Metanephros (tissue), 2 donors: ENCODE results near the gene KRTAP1-5. TPM values are rescaled to one million over a fixed set of nuclear protein-coding genes. Genes with fewer than 3 reads are reported as not detected.

Source experiments
- small RNA-seq: library from RNA; depleted of rRNA; stranded (forward); fragments of <200 nt; gene quantifications from one replicate; pipeline ENCODE3, GENCODE V24; 2014; ENCODE audit warnings: low replicate concordance
- total RNA-seq: library from RNA; depleted of rRNA; stranded (reverse); fragments of >200 nt; gene quantifications from one replicate; pipeline ENCODE4 v1.2.3, GENCODE V29; 2014

Gene KRTAP1-5, protein sequence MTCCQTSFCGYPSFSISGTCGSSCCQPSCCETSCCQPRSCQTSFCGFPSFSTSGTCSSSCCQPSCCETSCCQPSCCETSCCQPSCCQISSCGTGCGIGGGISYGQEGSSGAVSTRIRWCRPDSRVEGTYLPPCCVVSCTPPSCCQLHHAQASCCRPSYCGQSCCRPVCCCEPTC
- not detected for total RNA-seq

DNA sequence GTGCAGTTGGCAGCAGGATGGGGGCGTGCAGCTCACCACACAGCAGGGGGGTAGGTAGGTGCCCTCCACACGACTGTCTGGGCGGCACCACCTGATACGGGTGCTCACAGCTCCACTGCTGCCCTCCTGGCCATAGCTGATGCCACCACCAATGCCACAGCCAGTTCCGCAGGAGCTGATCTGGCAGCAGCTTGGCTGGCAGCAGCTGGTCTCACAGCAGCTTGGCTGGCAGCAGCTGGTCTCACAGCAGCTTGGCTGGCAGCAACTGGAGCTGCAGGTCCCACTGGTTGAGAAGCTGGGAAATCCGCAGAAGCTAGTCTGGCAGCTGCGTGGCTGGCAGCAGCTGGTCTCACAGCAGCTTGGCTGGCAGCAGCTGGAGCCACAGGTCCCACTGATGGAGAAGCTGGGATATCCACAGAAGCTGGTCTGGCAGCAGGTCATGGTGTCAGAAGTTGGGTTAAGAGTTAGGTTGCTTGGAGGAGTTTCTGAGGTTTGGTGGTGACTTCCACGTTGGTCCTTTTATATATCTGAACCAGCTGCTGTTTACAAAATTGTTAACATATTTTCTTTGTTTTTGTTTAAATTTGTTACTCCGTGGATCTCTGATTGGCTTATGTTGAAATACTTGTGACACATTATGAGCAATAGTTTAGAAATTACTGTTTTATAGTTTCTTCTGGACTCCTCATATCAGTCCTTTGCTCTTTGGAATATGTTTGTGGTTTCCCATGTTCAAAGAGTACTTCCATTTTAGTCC is at the start of gene KRTAP1-5:
Gene KRTAP1-5 (minus strand): TSS at position 494 of the 757 bp plus-strand sequence. CDS start 53 bp downstream, at position 441.

DNA sequence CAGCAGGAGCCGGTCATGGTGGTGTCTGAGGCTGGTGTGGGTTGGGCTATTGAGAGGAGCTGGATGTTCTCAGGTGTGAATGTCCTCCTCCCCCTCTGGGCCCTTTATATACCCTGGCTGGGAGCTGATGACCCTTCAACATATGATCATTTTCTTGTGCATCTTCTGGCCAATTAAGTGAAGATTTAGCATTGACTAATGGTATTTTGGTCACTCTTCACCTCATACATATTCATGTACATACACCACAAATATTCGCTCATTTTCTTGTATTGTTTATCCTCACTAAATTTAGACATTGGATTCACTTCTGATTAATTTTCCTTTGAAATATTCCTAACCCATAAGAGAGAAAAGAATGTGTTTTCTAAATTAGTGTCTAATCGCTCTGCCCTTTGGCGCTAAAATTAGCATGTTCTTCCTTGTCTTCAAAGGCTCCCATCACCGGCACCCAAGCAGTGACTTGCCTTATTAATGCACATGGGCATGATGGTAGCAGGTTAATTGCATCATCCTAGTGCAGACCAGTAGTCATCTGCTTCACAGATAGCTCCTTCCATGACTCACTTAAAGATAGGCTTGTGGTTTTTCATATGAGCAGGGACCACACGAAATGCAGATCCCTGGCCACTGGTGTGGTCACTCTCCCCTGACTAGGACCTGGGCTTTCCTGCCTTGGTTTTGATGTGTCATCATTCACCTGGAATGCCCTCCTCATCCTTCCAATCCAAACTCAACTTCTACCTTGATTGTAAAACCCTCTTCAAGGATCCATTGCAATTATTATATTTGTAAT is 39.0 kb upstream of the KRTAP1-5 start, which contains the start of gene KRTAP2-4:
Gene KRTAP2-4 (minus strand): TSS at position 51 of the 796 bp plus-strand sequence. CDS start 34 bp downstream, at position 17.

DNA sequence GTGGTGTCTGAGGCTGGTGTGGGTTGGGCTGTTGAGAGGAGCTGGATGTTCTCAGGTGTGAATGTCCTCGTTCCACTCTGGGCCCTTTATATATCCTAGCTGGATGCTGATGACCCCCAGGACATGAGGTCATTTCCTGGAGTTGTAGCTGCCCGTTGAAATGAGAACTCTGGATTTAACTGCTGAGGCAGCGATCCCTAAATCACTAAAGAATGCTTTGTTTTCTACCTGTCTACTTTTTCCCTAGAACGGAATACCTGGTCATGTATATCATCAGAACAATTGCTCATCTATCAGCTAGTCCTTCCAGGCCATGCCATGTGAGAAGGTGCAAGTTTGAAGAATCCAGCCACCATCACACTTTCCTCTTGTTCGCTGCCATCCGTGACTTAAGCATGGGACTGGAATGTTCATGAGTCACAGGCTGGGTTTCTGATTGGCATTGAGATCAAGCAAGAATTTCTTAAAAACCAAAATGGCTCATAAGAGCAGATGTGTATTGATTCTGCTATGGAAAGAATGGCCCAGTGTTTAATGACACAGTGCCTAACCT is 33.1 kb upstream of the KRTAP1-5 start, which contains the start of gene KRTAP2-3:
Gene KRTAP2-3 (minus strand): TSS at position 63 of the 553 bp plus-strand sequence. CDS start 64 bp downstream, outside the sequence.

DNA sequence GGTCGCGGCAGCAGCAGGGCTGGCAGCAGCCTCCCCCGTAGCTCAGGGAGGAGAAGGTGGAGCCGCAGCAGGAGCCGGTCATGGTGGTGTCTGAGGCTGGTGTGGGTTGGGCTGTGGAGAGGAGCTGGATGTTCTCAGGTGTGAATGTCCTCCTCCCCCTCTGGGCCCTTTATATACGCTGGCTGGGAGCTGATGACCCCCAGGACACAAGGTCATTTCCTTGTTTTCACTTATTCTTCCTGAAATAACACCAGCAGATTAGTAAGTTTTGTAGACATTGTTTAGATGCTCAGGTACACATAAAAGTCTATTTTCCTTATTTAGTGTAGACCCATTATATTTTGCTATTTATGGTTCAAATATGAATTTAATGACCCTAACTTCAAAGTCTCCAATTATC is 28.1 kb upstream of the KRTAP1-5 start, which contains the start of gene KRTAP2-2:
Gene KRTAP2-2 (minus strand): TSS at position 101 of the 400 bp plus-strand sequence. CDS start 19 bp downstream, at position 82.

DNA sequence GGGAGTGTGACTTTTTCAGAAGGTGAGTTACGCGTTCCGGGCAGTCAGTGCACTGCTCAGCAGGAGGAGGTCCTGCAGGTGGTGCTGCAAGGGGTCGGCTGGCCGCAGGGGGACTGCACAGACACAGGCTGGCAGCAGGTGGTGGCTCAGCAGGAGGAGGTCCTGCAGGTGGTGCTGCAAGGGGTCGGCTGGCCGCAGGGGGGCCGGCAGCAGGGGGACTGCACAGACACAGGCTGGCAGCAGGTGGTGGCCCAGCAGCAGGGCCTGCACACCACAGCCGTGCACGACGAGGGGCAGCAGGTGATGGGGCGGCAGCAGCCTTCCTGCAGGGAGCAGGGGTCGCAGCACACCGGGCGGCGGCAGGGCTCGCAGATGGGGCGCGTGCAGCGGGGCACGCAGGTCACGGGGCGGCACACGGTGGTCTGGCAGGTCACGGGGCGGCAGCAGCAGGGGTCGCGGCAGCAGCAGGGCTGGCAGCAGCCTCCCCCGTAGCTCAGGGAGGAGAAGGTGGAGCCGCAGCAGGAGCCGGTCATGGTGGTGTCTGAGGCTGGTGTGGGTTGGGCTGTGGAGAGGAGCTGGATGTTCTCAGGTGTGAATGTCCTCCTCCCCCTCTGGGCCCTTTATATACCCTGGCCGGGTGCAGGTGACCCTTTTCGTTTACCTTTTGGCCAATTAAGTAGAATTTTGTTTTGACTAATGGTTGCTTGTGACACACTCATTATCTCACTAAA is 19.9 kb upstream of the KRTAP1-5 start, which contains the start of gene KRTAP2-1:
Gene KRTAP2-1 (minus strand): TSS at position 582 of the 731 bp plus-strand sequence. CDS start 49 bp downstream, at position 533.

DNA sequence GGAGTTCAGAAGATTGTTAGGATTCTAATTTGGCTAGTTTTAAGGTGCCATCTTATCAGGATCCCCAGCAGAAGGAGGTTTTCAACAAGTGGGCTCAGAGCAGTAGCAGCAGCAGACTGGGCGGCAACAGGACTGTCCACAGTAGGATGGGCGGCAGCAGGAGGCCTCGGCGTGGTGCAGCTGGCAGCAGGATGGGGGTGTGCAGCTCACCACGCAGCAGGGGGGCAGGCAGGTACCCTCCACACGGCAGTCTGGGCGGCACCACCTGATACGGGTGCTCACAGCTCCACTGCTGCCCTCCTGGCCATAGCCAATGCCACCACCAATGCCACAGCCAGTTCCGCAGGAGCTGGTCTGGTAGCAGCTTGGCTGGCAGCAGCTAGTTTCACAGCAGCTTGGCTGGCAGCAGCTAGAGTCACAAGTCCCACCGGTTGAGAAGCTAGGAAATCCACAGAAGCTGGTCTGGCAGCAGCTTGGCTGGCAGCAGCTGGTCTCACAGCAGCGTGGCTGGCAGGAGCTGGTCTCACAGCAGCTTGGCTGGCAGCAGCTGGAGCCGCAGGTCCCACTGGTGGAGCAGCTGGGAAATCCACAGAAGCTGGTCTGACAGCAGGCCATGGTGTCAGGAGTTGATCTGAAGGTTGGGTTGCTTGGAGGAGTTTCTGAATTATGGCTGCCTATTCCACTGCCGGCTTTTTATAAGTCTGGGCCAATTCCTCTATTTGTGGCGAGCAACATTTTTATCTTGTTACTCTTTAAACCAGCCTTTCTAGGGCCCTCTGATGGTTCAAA is 14.0 kb upstream of the KRTAP1-5 start, which contains the start of gene KRTAP1-1:
Gene KRTAP1-1 (minus strand): TSS at position 668 of the 789 bp plus-strand sequence. CDS start 53 bp downstream, at position 615.

DNA sequence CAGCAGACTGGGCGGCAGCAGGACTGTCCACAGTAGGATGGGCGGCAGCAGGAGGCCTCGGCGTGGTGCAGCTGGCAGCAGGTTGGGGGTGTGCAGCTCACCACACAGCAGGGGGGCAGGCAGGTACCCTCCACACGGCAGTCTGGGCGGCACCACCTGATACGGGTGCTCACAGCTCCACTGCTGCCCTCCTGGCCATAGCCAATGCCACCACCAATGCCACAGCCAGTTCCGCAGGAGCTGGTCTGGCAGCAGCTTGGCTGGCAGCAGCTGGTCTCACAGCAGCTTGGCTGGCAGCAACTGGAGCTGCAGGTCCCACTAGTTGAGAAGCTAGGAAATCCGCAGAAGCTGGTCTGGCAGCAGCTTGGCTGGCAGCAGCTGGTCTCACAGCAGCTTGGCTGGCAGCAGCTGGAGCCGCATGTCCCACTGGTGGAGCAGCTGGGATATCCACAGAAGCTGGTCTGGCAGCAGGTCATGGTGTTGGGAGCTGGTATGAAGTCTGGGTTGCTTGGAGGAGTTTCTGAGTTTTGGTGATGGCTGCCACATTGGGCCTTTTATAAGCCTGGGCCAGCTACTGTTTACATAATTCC is 7.4 kb upstream of the KRTAP1-5 start, which contains the start of gene KRTAP1-3:
Gene KRTAP1-3 (minus strand): TSS at position 529 of the 590 bp plus-strand sequence. CDS start 53 bp downstream, at position 476.

DNA sequence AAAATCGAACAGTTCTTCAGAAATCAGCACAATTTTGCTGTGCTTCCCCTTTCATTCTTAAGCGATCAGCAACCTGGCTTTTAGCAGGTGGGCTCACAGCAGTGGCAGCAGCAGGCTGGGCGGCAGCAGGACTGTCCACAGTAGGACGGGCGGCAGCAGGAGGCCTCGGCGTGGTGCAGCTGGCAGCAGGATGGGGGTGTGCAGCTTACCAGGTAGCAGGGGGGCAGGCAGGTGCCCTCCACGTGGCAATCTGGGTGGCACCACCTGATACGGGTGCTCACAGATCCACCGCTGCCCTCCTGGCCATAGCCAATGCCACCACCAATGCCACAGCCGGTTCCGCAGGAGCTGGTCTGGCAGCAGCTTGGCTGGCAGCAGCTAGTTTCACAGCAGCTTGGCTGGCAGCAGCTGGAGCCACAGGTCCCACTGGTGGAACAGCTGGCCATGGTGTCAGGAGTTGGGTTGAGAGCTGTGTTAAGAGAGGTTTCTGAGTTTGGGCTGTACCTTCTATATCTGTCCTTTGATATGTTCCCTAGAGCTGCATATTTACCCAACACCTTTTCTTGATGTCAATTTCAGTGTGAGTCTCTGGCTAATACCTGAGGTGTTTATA is 2.7 kb upstream of the KRTAP1-5 start, which contains the start of gene KRTAP1-4:
Gene KRTAP1-4 (minus strand): TSS at position 563 of the 613 bp plus-strand sequence. CDS start 117 bp downstream, at position 446.

DNA sequence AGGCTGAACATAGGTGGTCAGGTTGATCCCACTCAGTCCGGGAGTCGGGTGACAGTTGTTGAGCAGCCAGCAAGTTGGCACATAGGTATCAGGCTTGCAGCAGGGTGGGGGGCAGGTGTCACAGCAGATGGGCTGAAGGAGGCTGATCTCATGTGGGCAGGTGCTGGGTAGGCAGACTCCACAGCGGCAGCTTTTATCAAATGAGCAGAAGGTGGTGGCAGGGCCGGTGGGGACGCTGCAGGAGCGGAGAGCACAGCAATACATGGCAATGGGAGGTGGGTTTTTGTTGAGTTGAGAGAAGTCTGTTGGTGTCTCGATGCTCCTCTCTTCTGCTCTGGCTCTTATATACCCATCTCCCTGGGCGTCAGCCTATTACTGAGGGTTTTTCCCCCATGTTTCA is 18.2 kb downstream of the KRTAP1-5 start, which contains the start of gene KRTAP3-1:
Gene KRTAP3-1 (minus strand): TSS at position 318 of the 400 bp plus-strand sequence. CDS start 54 bp downstream, at position 264.

DNA sequence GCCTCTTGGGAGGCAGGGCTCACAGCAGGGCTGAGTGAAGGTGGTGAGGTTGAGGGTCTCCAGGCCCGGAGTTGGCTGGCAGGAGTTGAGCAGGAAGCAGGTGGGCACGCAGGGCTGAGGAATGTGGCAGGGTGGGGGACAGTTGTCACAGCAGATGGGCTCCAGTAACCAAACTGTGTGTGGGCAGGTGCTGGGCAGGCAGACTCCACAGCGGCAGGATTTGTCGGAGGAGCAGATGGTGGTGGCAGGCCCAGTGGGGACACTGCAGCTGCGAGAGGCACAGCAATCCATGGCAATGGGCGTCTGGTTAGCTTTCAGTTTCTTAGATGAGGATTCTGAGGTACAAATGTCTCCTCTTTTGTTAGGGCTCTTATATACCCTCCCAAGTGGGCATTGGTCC is 27.4 kb downstream of the KRTAP1-5 start, which contains the start of gene KRTAP3-2:
Gene KRTAP3-2 (minus strand): TSS at position 344 of the 400 bp plus-strand sequence. CDS start 53 bp downstream, at position 291.

DNA sequence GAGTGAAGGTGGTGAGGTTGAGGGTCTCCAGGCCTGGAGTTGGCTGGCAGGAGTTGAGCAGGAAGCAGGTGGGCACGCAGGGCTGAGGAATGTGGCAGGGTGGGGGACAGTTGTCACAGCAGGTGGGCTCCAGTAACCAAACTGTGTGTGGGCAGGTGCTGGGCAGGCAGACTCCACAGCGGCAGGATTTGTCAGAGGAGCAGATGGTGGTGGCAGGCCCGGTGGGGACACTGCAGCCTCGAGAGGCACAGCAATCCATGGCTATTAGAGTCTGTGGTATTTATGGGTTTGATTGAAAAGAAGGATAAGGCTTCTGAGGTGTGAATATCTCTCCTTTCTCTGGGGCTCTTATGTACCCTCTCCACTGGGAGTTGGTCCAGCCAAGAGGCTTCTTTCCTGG is 33.2 kb downstream of the KRTAP1-5 start, which contains the start of gene KRTAP3-3:
Gene KRTAP3-3 (minus strand): TSS at position 326 of the 400 bp plus-strand sequence. CDS start 67 bp downstream, at position 259.

DNA sequence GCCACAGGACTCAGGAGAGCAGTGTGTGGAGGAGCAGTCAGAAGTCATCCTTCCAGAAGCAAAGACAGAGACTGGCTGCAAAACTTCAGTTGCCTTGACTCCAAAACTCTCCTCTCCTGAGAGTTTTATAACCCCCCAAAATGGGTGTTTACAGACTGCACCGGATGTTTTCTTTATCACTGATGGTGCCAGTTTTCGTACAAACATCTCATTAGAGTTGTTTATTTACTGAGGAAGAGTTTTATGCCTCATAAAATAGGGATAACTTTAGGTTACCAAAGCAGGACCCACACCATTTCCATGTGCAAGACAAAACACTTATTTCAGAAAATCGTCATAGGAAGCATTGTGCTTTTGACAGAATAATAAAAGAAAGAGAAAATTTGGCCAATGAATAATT is 42.8 kb downstream of the KRTAP1-5 start, which contains the start of gene KRT40:
Gene KRT40 (minus strand): TSS at position 101 of the 400 bp plus-strand sequence. CDS start 53 bp downstream, at position 48.

Small RNAs within 50 kb of the gene (small RNA-seq; reads per million reads assigned to genes)
- not detected for gene KRTAP3-4P

Other genes with a start within 250 kb of the KRTAP1-5 start
- not detected for gene KRT27, start 244.7 kb downstream of the KRTAP1-5 start, total RNA-seq
- not detected for gene KRT28, start 227.2 kb downstream of the KRTAP1-5 start, total RNA-seq
- gene KRT10, start 204.6 kb downstream of the KRTAP1-5 start, total RNA-seq: 6.9 TPM
- not detected for gene KRT12, start 160.0 kb downstream of the KRTAP1-5 start, total RNA-seq
- gene KRT20, start 142.0 kb downstream of the KRTAP1-5 start, total RNA-seq: 0.23 TPM
- gene KRT23, start 89.6 kb downstream of the KRTAP1-5 start, total RNA-seq: 1.3 TPM
- 0.18 TPM for gene KRT39, start 60.3 kb downstream of the KRTAP1-5 start, total RNA-seq
- 0.23 TPM for gene KRT40, start 42.9 kb downstream of the KRTAP1-5 start, total RNA-seq
- gene KRTAP3-3, start 33.0 kb downstream of the KRTAP1-5 start, total RNA-seq: not detected
- gene KRTAP3-2, start 27.3 kb downstream of the KRTAP1-5 start, total RNA-seq: not detected
- not detected for gene KRTAP3-1, start 18.1 kb downstream of the KRTAP1-5 start, total RNA-seq
- not detected for gene KRTAP1-4, start 3.0 kb upstream of the KRTAP1-5 start, total RNA-seq
- gene KRTAP1-3, start 7.7 kb upstream of the KRTAP1-5 start, total RNA-seq: not detected
- gene KRTAP1-1, start 14.2 kb upstream of the KRTAP1-5 start, total RNA-seq: not detected
- gene KRTAP2-1, start 20.1 kb upstream of the KRTAP1-5 start, total RNA-seq: not detected
- not detected for gene KRTAP2-2, start 28.0 kb upstream of the KRTAP1-5 start, total RNA-seq
- gene KRTAP2-3, start 32.9 kb upstream of the KRTAP1-5 start, total RNA-seq: not detected
- not detected for gene KRTAP2-4, start 38.7 kb upstream of the KRTAP1-5 start, total RNA-seq
- not detected for gene KRTAP4-7, start 56.9 kb upstream of the KRTAP1-5 start, total RNA-seq
- gene KRTAP4-8, start 70.9 kb upstream of the KRTAP1-5 start, total RNA-seq: not detected
- gene KRTAP4-16, start 75.0 kb upstream of the KRTAP1-5 start, total RNA-seq: not detected
- not detected for gene KRTAP4-9, start 78.2 kb upstream of the KRTAP1-5 start, total RNA-seq
- gene KRTAP4-11, start 91.2 kb upstream of the KRTAP1-5 start, total RNA-seq: not detected
- not detected for gene KRTAP4-12, start 97.0 kb upstream of the KRTAP1-5 start, total RNA-seq
- gene KRTAP4-6, start 113.3 kb upstream of the KRTAP1-5 start, total RNA-seq: not detected
- gene KRTAP4-5, start 122.6 kb upstream of the KRTAP1-5 start, total RNA-seq: not detected
- gene KRTAP4-4, start 133.5 kb upstream of the KRTAP1-5 start, total RNA-seq: not detected
- gene KRTAP4-3, start 141.0 kb upstream of the KRTAP1-5 start, total RNA-seq: not detected
- not detected for gene KRTAP4-2, start 151.0 kb upstream of the KRTAP1-5 start, total RNA-seq
- gene KRTAP4-1, start 157.7 kb upstream of the KRTAP1-5 start, total RNA-seq: not detected
- not detected for gene KRTAP9-1, start 162.7 kb upstream of the KRTAP1-5 start, total RNA-seq
- not detected for gene KRTAP9-2, start 199.4 kb upstream of the KRTAP1-5 start, total RNA-seq
- gene KRTAP9-3, start 205.2 kb upstream of the KRTAP1-5 start, total RNA-seq: not detected
- gene KRTAP9-8, start 210.8 kb upstream of the KRTAP1-5 start, total RNA-seq: not detected
- gene KRTAP9-4, start 222.5 kb upstream of the KRTAP1-5 start, total RNA-seq: not detected
- gene KRTAP9-9, start 228.2 kb upstream of the KRTAP1-5 start, total RNA-seq: not detected
- not detected for gene KRTAP9-6, start 238.2 kb upstream of the KRTAP1-5 start, total RNA-seq
- not detected for gene KRTAP9-7, start 248.5 kb upstream of the KRTAP1-5 start, total RNA-seq